A549 (cell line): ENCODE measurements around the gene ZNF319. TPM values are rescaled to one million over a fixed set of nuclear protein-coding genes. Genes with fewer than 3 reads are reported as not detected.

ENCODE experiments used
- ATAC-seq, 2 experiments: fragments of 200-7000 bp in 1 of 2; fragments of >200 bp in 1 of 2; cut with Nextera tagmentation in 1 of 2; cut with Tn5 transposase in 1 of 2; 3 replicates each; pipeline versions ENCODE4 v1.8.0 to v1.9.1; 2018 to 2020; ENCODE audit warnings: mild to moderate bottlenecking in 1 of 2, moderate library complexity in 1 of 2
- CTCF ChIA-PET: fragments of 300-600 bp; sonication (Branson Sonifier 250); formaldehyde crosslinking; extraction: SDS; loops from one replicate; lab custom pipeline; 2021; ENCODE audit warnings: antibody characterized with exemption, inconsistent platforms; lab: Yijun Ruan, JAX
- POLR2A ChIA-PET: fragments of 350-600 bp; formaldehyde crosslinking; extraction: SDS; loops from one replicate; lab custom pipeline; 2021; ENCODE audit warnings: antibody characterized with exemption, inconsistent platforms; lab: Yijun Ruan, JAX
- DNase-seq, 2 experiments: peaks; one replicate each; pipeline versions ENCODE4 v3.0.0 to v3.0.0-alpha.2; 2011 to 2016; ENCODE audit warnings: low read depth in 1 of 2, low spot score in 1 of 2
- FAIRE-seq: peaks from 2 replicates; lab custom pipeline; 2011; peaks lifted over from hg19 to GRCh38; lab: Jason Lieb, UNC
- H3K27ac ChIP-seq, 2 experiments: fragments of >200 bp; sonication (Bioruptor Twin); formaldehyde crosslinking; 3 replicates each; pipeline ENCODE4 v1.5.1; 2016 to 2017
- H3K4me1 ChIP-seq: fragments of >200 bp; sonication (Bioruptor Twin); formaldehyde crosslinking; 3 replicates; pipeline ENCODE4 v1.6.1; 2016
- H3K4me2 ChIP-seq: fragments of >200 bp; sonication (Bioruptor Twin); formaldehyde crosslinking; 3 replicates; pipeline ENCODE4 v1.6.1; 2016
- H3K4me3 ChIP-seq: fragments of >200 bp; sonication (Bioruptor Twin); formaldehyde crosslinking; 3 replicates; pipeline ENCODE4 v1.5.1; 2016
- H3K9me3 ChIP-seq: fragments of >200 bp; sonication (Bioruptor Twin); formaldehyde crosslinking; 3 replicates; pipeline ENCODE4 v1.6.1; 2016
- BCL3 ChIP-seq: fragments of >200 bp; sonication (Bioruptor Twin); formaldehyde crosslinking; IDR thresholded peaks from 3 replicates; pipeline ENCODE4 v1.6.1; 2016
- CBX8 ChIP-seq: fragments of 200-600 bp; sonication (generic); IDR thresholded peaks from 2 replicates; pipeline ENCODE4 v1.6.1; 2016
- CHD2 ChIP-seq: fragments of 150-350 bp; IDR thresholded peaks from 2 replicates; pipeline ENCODE4 v1.6.1; 2014; ENCODE audit warnings: low read length; ENCODE audit not compliant: partially characterized antibody
- CHD4 ChIP-seq: fragments of 200-600 bp; sonication (generic); IDR thresholded peaks from 2 replicates; pipeline ENCODE4 v1.6.1; 2016; ENCODE audit warnings: antibody characterized with exemption, mild to moderate bottlenecking, borderline replicate concordance
- ESRRA ChIP-seq: fragments of 150-350 bp; IDR thresholded peaks from 2 replicates; pipeline ENCODE4 v1.6.1; 2014; ENCODE audit warnings: mild to moderate bottlenecking, low read length, borderline replicate concordance
- HDAC2 ChIP-seq: fragments of 200-600 bp; sonication (generic); IDR thresholded peaks from 2 replicates; pipeline ENCODE4 v1.6.1; 2016
- HEYL ChIP-seq: fragments of 250-450 bp; sonication (Bioruptor Pico); IDR thresholded peaks from 2 replicates; pipeline ENCODE4 v1.8.0; 2021; ENCODE audit warnings: mild to moderate bottlenecking, moderate library complexity
- HOXB13 ChIP-seq: fragments of 250-450 bp; sonication (Bioruptor Pico); IDR thresholded peaks from 2 replicates; pipeline ENCODE4 v1.5.0; 2020; ENCODE audit warnings: low read depth, mild to moderate bottlenecking, moderate library complexity
- KDM1A ChIP-seq: fragments of 200-600 bp; sonication (generic); IDR thresholded peaks from 2 replicates; pipeline ENCODE4 v1.6.1; 2016; ENCODE audit warnings: low read depth, mild to moderate bottlenecking
- KDM5A ChIP-seq: fragments of 200-600 bp; sonication (generic); IDR thresholded peaks from 2 replicates; pipeline ENCODE4 v1.6.1; 2016; ENCODE audit warnings: antibody characterized with exemption, mild to moderate bottlenecking
- MAFK ChIP-seq: fragments of 450-650 bp; IDR thresholded peaks from 2 replicates; pipeline ENCODE4 v1.6.1; 2014; ENCODE audit not compliant: partially characterized antibody
- POLR2AphosphoS2 ChIP-seq: conservative IDR thresholded peaks from 2 replicates; pipeline ENCODE4 v1.6.1; 2012; ENCODE audit warnings: low read length, improper control_type of control experiment, inconsistent platforms
- RAD21 ChIP-seq, 2 experiments: fragments of >200 bp in 1 of 2; sonication (Bioruptor Twin) in 1 of 2; formaldehyde crosslinking in 1 of 2; IDR thresholded peaks in 1 of 2; conservative IDR thresholded peaks in 1 of 2; 2 replicates in 1 of 2; 3 replicates in 1 of 2; pipeline ENCODE4 v1.6.1; 2012 to 2018; ENCODE audit warnings: inconsistent platforms in 1 of 2
- RARB ChIP-seq: fragments of 250-450 bp; sonication (Bioruptor Pico); IDR thresholded peaks from 2 replicates; pipeline ENCODE4 v1.8.0; 2021; ENCODE audit warnings: mild to moderate bottlenecking, moderate library complexity
- RCOR1 ChIP-seq: fragments of 150-350 bp; IDR thresholded peaks from 2 replicates; pipeline ENCODE4 v1.6.1; 2014; ENCODE audit warnings: antibody characterized with exemption, low read length, low read depth
- REST ChIP-seq: fragments of 200-600 bp; sonication (generic); IDR thresholded peaks from 2 replicates; pipeline ENCODE4 v1.6.1; 2016; ENCODE audit warnings: antibody characterized with exemption, mild to moderate bottlenecking, moderate library complexity
- RFX5 ChIP-seq: fragments of 450-650 bp; IDR thresholded peaks from 2 replicates; pipeline ENCODE4 v1.7.1; 2014; ENCODE audit warnings: antibody characterized with exemption, mild to moderate bottlenecking, moderate library complexity
- TFCP2L1 ChIP-seq: fragments of 250-450 bp; sonication (Bioruptor Pico); IDR thresholded peaks from 2 replicates; pipeline ENCODE4 v1.5.0; 2021; ENCODE audit warnings: mild to moderate bottlenecking
- ZC3H11A ChIP-seq: fragments of 450-650 bp; IDR thresholded peaks from 2 replicates; pipeline ENCODE4 v1.6.1; 2014; ENCODE audit warnings: antibody characterized with exemption, mild to moderate bottlenecking
- ZFP36 ChIP-seq: fragments of 450-650 bp; IDR thresholded peaks from 2 replicates; pipeline ENCODE4 v1.6.1; 2014; ENCODE audit warnings: borderline replicate concordance; ENCODE audit not compliant: partially characterized antibody
- WGBS: methylation state at CpG from one replicate; pipeline ENCODE4 v1.1.6; 2017; ENCODE audit errors: missing lambda C conversion rate; 5-methylcytosine and 5-hydroxymethylcytosine counted together
- polyA plus RNA-seq, 4 experiments: library from polyadenylated mRNA; depleted of rRNA in 3 of 4; stranded (reverse); fragments of >200 nt; fragmentation: RNase III in 1 of 4; extraction: RNeasy Plus Mini Kit Qiagen cat#74134 plus additional on column Dnase treatment in 1 of 4; gene quantifications; 2 replicates in 3 of 4; 3 replicates in 1 of 4; pipeline ENCODE4 v1.2.3, GENCODE V29; 2011 to 2017

Gene ZNF319
- polyA plus RNA-seq, 2 of the 4 experiments (the other 2 are of a cell fraction) = 10.8 to 11.3 TPM

- 88% methylated on average over 1 of the region's 1 CpG for WGBS
- H3K4me1 ChIP-seq = 0 out of 3 replicates have a peak, but pooled peaks cover 3% of the 10 kb centered on the region
- no peaks in the 10 kb centered on the region for H3K9me3 ChIP-seq
- no peak for ATAC-seq
- no peak overlapping the region for H3K27ac ChIP-seq
- TF ChIP-seq ZFP36 (peak; percentile 82), BCL3 (no peak), MAFK (no peak), ESRRA (no peak)
- TF ChIP-seq, all 56 proteins: peak for 1
- no peak overlapping the region for H3K4me3 ChIP-seq
- no peak for DNase-seq
- CTCF ChIA-PET = interaction anchor here (1.2 to 2.3 kb wide), 5 partner anchors 13 to 144 kb away, joined by 3 to 7 read pairs (median 4); no protein-coding TSS in a partner anchor
- no peak overlapping the region for H3K4me2 ChIP-seq
- FAIRE-seq = no peak
- POLR2A ChIA-PET = no interaction called here
Observed at GRCh38 chr16:57953857-57954256, 46.6 kb downstream of the ZNF319 start.

GRCh38 chr16:57952909-57953308, 47.6 kb downstream of the ZNF319 start:
- TF ChIP-seq TFCP2L1 (CRISPR knock-in tag) (no peak), ZC3H11A (no peak), CHD4 (no peak), POLR2AphosphoS2 (no peak), ZFP36 (no peak), CBX8 (no peak), REST (no peak), RARB (CRISPR knock-in tag) (no peak), RFX5 (no peak), HDAC2 (no peak), HEYL (CRISPR knock-in tag) (no peak), RAD21 (conservative IDR thresholded peaks at IDR 0.05 in 1 of 2, IDR thresholded peaks at IDR 0.05 in 1 of 2) (no peak), CHD2 (no peak), KDM5A (no peak), RCOR1 (no peak), HOXB13 (CRISPR knock-in tag) (no peak), KDM1A (no peak)
- Histone ChIP-seq H3K4me3 (no peak overlapping the region), H3K9me3 (no peaks in the 10 kb centered on the region), H3K27ac (no peak overlapping the region), H3K4me2 (no peak overlapping the region), H3K4me1 (0 out of 3 replicates have a peak, but pooled peaks cover 3% of the 10 kb centered on the region)
- ChIA-PET POLR2A (interaction anchor here (0.6 kb wide), 1 partner anchor 225 kb away, joined by 3 read pairs; no protein-coding TSS in a partner anchor), CTCF (interaction anchor here (0.8 to 2.3 kb wide), 4 partner anchors 9 to 145 kb away, joined by 3 to 7 read pairs (median 4); no protein-coding TSS in a partner anchor)
- FAIRE-seq (no peak), DNase-seq (no peak), ATAC-seq (no peak)
- 87% methylated on average over 9 of the region's 9 CpGs for WGBS
